Nephron (organoid): ENCODE data around the gene HPS1.

Source experiments
- H3K27ac Mint-ChIP-seq, 3 experiments: 2 replicates each; pipeline ENCODE4 v1.8.0; 2020; ENCODE audit warnings: mixed read lengths in 3 of 3, mild to moderate bottlenecking in 2 of 3, moderate library complexity in 1 of 3
- H3K27me3 Mint-ChIP-seq: 2 replicates; pipeline ENCODE4 v1.8.0; 2021; ENCODE audit warnings: low read depth, mild to moderate bottlenecking, moderate library complexity, mixed read lengths
- H3K36me3 Mint-ChIP-seq: 2 replicates; pipeline ENCODE4 v1.8.0; 2020; ENCODE audit warnings: low read depth, mixed read lengths
- H3K4me1 Mint-ChIP-seq: 2 replicates; pipeline ENCODE4 v1.8.0; 2020; ENCODE audit warnings: mixed read lengths
- H3K4me3 Mint-ChIP-seq, 3 experiments: 2 replicates each; pipeline ENCODE4 v1.8.0; 2020; ENCODE audit warnings: mild to moderate bottlenecking in 3 of 3, mixed read lengths in 3 of 3, moderate library complexity in 2 of 3
- H3K9me3 Mint-ChIP-seq: 2 replicates; pipeline ENCODE4 v1.8.0; 2020; ENCODE audit warnings: mixed read lengths
- CTCF ChIP-seq, 3 experiments: fragments of 200-600 bp; sonication (generic); IDR thresholded peaks; one replicate each; pipeline ENCODE4 v1.5.0; 2021; ENCODE audit warnings: antibody characterized with exemption in 3 of 3; ENCODE audit not compliant: unreplicated experiment in 3 of 3

The HPS1 gene

GRCh38 chr10:98382691-98383101 is 64.0 kb downstream of the HPS1 start:
- H3K27me3 Mint-ChIP-seq = peaks cover 4% of the 10 kb centered on the region
- peaks cover 6% of the 10 kb centered on the region for H3K36me3 Mint-ChIP-seq
- TF ChIP-seq CTCF (IDR thresholded peaks at IDR 0.05; ENCODE audit: unreplicated experiment in 3 of 3) = no peak
- H3K4me3 Mint-ChIP-seq = no peak overlapping the region
- H3K9me3 Mint-ChIP-seq = peaks cover 2% of the 10 kb centered on the region
- H3K4me1 Mint-ChIP-seq = peaks cover 10% of the 10 kb centered on the region
- no peak overlapping the region for H3K27ac Mint-ChIP-seq

GRCh38 chr10:98380493-98381339 is 66.0 kb downstream of the HPS1 start:
- TF ChIP-seq CTCF (IDR thresholded peaks at IDR 0.05; ENCODE audit: unreplicated experiment in 3 of 3) = no peak
- Mint-ChIP-seq H3K9me3 (peaks cover 2% of the 10 kb centered on the region), H3K4me1 (peaks cover 22% of the 10 kb centered on the region), H3K27me3 (peaks cover 4% of the 10 kb centered on the region), H3K27ac (peak overlapping the region in 1 of 3 experiments; percentile 43), H3K36me3 (no peaks in the 10 kb centered on the region), H3K4me3 (no peak overlapping the region)

- no peak overlapping the region for H3K27ac Mint-ChIP-seq
- H3K36me3 Mint-ChIP-seq = no peaks in the 10 kb centered on the region
- peaks cover 38% of the 10 kb centered on the region for H3K4me1 Mint-ChIP-seq
- H3K4me3 Mint-ChIP-seq = no peak overlapping the region
- H3K27me3 Mint-ChIP-seq = peaks cover 4% of the 10 kb centered on the region
- no peak for TF ChIP-seq CTCF (IDR thresholded peaks at IDR 0.05; ENCODE audit: unreplicated experiment in 3 of 3)
- peaks cover 2% of the 10 kb centered on the region for H3K9me3 Mint-ChIP-seq
These were observed 68.0 kb downstream of the HPS1 start for GRCh38 chr10:98378722-98379121.

GRCh38 chr10:98377536-98377935 is 69.2 kb downstream of the HPS1 start:
- Mint-ChIP-seq H3K27me3 (peaks cover 4% of the 10 kb centered on the region), H3K36me3 (no peaks in the 10 kb centered on the region), H3K4me1 (peaks cover 42% of the 10 kb centered on the region), H3K27ac (no peak overlapping the region), H3K9me3 (peaks cover 2% of the 10 kb centered on the region), H3K4me3 (no peak overlapping the region)
- no peak for TF ChIP-seq CTCF (IDR thresholded peaks at IDR 0.05; ENCODE audit: unreplicated experiment in 3 of 3)

- Mint-ChIP-seq H3K4me3 (no peak overlapping the region), H3K27me3 (peaks cover 4% of the 10 kb centered on the region), H3K9me3 (peaks cover 2% of the 10 kb centered on the region), H3K4me1 (peaks cover 38% of the 10 kb centered on the region), H3K27ac (peak overlapping the region in 1 of 3 experiments; percentile 5), H3K36me3 (no peaks in the 10 kb centered on the region)
- no peak for TF ChIP-seq CTCF (IDR thresholded peaks at IDR 0.05; ENCODE audit: unreplicated experiment in 3 of 3)
These were observed 69.7 kb downstream of the HPS1 start for GRCh38 chr10:98377001-98377400.

GRCh38 chr10:98376485-98376884 is 70.2 kb downstream of the HPS1 start:
- TF ChIP-seq CTCF (IDR thresholded peaks at IDR 0.05; ENCODE audit: unreplicated experiment in 3 of 3) = no peak
- peak overlapping the region in 1 of 3 experiments; percentile 5 for H3K27ac Mint-ChIP-seq
- H3K9me3 Mint-ChIP-seq = peaks cover 2% of the 10 kb centered on the region
- no peaks in the 10 kb centered on the region for H3K36me3 Mint-ChIP-seq
- H3K4me1 Mint-ChIP-seq = peaks cover 38% of the 10 kb centered on the region
- H3K27me3 Mint-ChIP-seq = peaks cover 5% of the 10 kb centered on the region
- H3K4me3 Mint-ChIP-seq = no peak overlapping the region
